NCI-H2081 treated with DMSO at 0.1 percent for 48 hours (cell line): ENCODE data around the gene ARRDC2.
A peak's percentile ranks its signal among the peaks of the same experiment; 100 is the strongest.
"Not testable (repeated sequence)": the region's sequence is repeated elsewhere in the genome, so short reads cannot be mapped to it uniquely, and the experiment has no call there.

ENCODE experiments used
- DNase-seq: peaks from one replicate; lab custom pipeline; 2025; lab: John Stamatoyannopoulos, UW

The ARRDC2 gene

DNA sequence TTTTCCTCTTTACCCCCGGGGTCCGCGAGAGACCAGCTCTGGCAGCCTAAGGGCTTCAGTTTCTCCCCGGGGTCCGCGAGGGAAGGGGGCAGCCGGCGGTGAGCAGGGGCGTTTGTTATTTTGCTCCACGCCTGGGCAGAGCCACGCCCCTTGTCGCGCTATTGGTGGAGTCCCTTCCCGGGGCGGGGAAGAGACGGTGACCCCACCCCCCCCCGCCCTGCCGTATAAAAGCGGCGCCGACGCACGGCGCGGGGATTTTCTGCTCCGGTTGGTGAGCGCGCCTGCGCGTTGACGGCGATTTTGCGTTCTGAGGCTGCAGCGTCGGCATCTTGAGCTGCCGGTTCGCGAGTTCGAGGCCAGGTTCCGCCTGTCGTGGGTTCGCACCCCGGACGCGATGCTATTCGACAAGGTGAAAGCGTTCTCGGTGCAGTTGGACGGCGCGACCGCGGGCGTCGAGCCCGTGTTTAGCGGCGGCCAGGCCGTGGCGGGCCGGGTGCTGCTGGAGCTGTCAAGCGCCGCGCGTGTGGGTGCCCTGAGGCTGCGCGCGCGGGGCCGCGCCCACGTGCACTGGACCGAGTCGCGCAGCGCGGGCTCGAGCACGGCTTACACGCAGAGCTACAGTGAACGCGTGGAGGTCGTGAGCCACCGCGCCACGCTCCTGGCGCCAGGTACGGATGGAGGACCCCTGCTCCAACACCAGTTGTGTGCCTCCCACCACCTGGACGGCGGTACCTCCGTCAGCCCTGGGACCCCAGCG is at the start of gene ARRDC2:
ARRDC2 (plus strand) TSS at position 254 of the 757 bp plus-strand sequence; CDS start at position 395, 141 bp downstream.
- peak; percentile 53 for DNase-seq

- DNase-seq, result no peak
Observed at GRCh38 chr19:17963936-17964691, 43.9 kb upstream of the ARRDC2 start.

DNA sequence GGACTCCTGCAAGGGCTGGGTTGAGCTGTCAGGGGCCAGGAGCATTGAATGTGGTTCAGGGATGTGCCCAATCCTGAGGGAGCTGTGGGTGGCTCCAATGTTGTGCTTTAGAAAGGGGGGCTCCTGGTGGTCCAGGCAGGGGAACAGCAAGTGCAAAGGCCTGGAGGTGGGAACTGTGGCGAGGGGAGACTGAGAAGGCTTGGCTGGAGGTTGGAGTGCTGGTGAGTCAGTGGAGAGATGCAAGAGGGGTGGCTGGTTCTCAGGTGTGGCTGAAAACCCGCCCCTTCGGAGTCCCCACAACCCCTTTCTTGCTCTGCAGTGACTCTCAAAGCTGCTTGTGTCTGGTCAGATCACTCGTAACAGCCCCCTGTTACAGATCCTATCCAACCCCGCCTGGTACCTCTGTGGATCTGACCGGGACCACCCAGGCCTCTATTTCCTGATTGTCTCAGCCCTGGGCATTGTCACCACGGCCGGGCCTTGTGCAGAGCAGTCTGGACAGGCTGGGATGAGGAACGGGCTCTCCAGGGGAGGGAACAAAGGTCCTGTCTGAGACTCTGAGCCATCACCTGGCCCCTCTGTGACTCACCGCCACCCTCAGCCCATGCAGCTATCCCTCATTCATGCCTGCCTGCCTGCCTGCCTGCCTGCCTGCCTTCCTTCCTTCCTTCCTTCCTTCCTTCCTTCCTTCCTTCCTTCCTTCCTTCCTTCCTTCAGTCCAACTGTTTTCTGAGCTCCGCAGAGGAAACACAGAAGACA is 42.4 kb upstream of the ARRDC2 start:
- no peak for DNase-seq

DNA sequence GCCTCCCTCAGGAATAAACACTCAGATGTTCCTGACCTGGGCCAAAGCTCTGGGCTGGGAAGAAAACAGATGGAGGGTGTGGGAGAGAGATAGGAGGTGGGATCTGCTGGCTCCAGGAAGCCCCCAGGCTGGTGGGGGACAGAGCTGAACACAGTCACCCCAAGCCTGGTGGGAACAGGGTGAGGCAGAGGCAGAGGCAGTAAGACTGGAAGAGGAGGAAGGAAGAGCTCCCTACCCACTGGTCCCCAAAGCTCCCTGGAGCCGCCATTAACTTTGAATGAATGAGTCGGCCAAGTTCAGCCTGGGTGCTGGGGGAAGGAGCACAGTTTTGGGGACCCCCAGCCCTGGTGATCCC is 41.9 kb upstream of the ARRDC2 start:
- no peak for DNase-seq

GRCh38 chr19:17966550-17967256 is 41.3 kb upstream of the ARRDC2 start, which contains the start of gene KCNN1:
Gene KCNN1, plus strand, starts transcription at chr19:17967107. Its CDS starts 6,782 bp downstream, at chr19:17973889.
- no peak for DNase-seq

- DNase-seq, result no peak
Observed at GRCh38 chr19:17967257-17968051, 40.5 kb upstream of the ARRDC2 start.

DNA sequence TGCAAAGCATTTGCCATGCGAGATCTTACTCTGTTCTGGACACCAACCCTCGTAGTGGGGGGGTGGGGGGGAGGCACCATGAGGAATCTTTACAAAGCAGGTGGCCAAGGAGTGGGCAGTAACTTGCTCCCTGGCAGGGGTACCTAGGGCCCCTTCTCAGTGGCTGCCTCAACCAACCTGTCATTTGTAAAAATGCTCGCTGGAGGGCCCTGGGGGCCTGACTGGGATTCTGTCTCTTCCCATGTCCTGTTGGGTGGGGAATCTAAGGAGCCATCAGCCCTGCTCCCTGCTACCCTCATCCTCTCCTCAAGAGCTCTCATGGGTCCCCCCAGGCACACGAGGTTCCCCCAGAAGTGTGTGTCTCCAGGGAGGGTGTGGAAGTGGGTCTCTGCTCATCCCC is 39.6 kb upstream of the ARRDC2 start:
- no peak for DNase-seq

GRCh38 chr19:17969096-17969792 is 38.7 kb upstream of the ARRDC2 start:
- no peak for DNase-seq

DNA sequence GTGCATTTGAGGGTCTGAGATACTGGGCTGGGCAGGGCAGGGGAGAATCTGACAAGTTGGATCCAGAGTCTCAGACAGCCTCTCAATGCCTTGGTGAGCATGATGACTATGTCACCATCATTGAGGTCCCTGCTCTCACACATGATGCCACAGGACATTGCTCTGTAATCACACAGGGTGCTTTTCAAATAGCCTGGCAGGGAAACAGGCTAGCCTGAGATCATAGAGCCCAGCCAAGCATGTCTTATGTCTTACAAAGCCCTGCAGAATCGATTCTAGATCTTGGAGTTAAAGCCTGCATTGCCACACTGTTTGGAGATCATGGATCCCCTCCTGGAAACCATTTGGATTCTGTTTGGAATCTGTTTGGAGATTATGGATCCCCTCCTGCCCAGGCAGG is 35.7 kb upstream of the ARRDC2 start:
- DNase-seq, result no peak

- DNase-seq, result no peak
Observed at GRCh38 chr19:17973759-17974158, 34.2 kb upstream of the ARRDC2 start.

DNA sequence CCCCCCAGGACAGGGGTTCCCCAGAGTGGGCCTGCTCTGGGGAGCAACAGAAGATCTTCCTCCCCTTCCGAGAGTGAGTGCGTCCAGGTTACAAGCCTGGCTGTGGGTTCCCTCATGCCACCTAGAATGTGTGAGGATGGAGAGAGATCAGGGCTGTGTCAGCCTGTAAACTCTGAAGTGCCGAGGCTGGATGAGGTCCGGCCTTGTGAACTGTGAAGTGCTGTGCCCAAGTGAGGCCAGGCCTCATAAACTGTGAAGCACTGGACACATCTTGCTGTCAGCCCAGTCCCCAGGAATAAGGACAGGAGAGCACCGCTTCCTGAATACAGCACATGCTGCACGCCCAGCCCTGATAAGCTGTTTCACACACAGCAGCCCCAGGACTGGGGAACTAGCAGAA is 33.4 kb upstream of the ARRDC2 start:
- DNase-seq, result no peak

DNA sequence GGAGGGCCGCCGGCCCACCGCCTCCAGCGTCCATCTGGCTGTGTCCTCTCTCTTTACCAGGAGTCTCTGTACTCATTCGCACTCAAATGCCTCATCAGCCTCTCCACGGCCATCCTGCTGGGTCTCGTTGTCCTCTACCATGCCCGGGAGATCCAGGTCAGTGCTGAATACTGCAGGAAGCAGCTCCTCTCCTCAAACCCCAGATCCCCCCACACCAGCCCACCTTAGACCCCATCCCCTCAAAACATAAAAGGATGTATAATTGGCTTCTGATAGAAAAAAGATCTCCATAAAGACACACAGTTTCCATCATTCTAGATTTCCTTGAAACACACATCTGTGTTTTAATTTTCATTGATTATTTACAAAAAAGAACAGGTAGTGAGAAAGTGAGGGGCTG is 32.9 kb upstream of the ARRDC2 start:
- no peak for DNase-seq

DNA sequence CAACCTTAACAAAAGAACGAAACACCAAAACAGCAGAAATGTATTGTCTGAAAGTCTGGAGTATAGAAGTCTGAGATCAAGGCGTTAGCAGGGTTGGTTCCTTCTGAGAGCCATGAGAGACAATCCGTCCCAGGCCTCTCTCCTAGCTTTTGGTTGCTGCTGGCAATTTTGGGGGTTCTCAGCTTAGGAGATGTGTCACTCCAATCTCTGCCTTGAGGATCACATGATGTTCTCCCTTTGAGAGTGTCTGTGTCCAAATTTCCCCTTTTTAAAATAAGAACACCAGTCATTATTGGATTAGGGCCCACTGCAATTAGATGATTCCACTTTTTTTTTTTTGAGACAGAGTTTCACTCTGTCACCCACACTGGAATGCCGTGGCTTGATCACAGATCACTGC is 30.9 kb upstream of the ARRDC2 start:
- DNase-seq, result no peak

DNA sequence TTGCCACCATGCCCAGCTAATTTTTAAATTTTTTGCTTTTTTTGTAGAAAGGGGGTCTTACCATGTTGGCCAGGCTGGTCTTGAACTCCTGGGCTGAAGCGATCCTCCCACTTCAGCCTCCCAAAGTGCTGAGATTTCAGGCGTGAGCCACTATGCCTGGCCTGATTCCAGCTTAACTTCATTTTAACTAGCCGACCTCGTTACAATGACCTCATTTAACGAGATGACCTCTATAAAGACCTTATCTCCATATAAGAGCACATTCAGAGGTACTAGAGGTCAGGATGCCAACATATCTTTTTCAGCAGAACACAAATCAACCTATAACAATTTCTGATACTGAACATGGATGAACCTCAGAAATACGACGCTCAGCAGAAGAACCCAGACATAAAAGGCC is 30.5 kb upstream of the ARRDC2 start:
- no peak for DNase-seq

- no peak for DNase-seq
Observed at GRCh38 chr19:17981611-17982010, 26.4 kb upstream of the ARRDC2 start.

- no peak for DNase-seq
Observed at GRCh38 chr19:17982430-17982829, 25.5 kb upstream of the ARRDC2 start.

- no peak for DNase-seq
Observed at GRCh38 chr19:17985037-17985818, 22.7 kb upstream of the ARRDC2 start.

- DNase-seq, result not testable (repeated sequence)
Observed at GRCh38 chr19:17986569-17986968, 21.4 kb upstream of the ARRDC2 start.

- DNase-seq, result no peak
Observed at GRCh38 chr19:17988161-17988560, 19.8 kb upstream of the ARRDC2 start.
